ENCODE measurements around the gene TMEM14A. TPM values are rescaled to one million over a fixed set of nuclear protein-coding genes. Genes with fewer than 3 reads are reported as not detected.
"Not testable (repeated sequence)": the region's sequence is repeated elsewhere in the genome, so short reads cannot be mapped to it uniquely, and the experiment has no call there.

Gene TMEM14A
- polyA plus RNA-seq, 1 donor, result 42.1 TPM

DNA sequence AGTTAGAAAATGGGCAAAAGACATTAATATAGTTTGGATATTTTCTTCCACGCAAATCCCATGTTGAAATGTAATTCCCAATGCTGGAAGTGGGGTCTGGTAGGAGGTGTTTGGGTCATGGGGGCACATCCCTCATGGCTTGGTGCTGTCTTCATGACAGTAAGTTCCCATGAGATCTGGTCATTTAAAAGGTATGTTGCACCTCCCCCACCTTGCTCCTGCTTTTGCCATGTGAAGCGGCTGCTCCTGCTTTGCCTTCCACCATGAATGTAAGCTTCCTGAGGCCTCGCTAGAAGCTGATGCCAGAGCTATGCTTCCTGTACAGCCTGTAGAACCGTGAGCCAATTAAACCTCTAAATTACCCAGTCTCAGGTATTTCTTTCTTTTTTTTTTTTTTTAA is 16.3 kb upstream of the TMEM14A start:
- no peak for DNase-seq

DNA sequence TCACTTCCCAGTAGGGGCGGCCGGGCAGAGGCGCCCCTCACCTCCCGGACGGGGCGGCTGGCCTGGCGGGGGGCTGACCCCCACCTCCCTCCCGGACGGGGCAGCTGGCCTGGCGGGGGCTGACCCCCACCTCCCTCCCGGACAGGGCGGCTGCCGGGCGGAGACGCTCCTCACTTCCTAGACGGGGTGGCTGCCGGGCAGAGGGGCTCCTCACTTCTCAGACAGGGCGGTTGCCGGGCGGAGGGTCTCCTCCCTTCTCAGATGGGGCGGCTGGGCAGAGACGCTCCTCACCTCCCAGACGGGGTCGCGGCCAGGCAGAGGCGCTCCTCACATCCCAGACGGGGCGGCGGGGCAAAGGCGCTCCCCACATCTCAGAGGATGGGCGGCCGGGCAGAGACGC is 15.0 kb upstream of the TMEM14A start:
- DNase-seq, result not testable (repeated sequence)

DNA sequence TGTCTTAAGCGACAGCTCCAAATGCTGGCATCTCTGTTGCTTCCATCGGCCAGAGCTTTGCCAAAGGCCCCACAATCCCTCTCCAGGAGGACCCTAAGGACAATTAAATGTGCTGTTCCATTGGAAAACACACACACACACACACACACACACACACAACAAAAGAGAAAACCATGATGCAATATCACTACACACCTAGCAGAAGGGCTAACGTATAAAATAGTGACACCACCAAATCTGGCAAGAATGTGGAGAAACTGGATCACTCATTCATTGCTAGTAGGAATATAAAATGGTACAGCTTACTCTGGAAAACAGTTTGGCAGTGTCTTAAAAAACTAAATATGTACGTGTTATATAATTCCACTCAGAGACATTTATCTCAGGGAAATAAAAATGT is 13.0 kb upstream of the TMEM14A start:
- DNase-seq, result no peak

DNA sequence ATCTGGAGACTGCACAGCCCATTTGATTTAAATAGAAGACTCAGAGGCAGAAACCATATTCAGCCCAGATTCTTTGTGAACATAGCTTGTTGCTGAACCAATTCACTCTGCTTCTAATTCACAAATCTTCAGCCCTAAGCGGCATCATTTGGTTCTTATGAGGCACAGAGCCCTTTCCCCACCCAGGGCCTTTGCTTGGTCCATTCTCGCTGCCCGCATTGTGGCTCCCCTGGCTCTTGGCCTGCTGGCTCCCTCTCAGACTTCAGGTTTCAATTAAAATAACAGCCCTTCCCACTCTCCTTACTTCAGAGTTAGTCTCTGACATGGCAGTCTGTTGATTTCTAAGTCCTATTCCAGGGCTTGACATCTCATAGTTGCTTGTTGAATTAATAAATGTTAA is 9.4 kb upstream of the TMEM14A start:
- DNase-seq, result no peak

DNA sequence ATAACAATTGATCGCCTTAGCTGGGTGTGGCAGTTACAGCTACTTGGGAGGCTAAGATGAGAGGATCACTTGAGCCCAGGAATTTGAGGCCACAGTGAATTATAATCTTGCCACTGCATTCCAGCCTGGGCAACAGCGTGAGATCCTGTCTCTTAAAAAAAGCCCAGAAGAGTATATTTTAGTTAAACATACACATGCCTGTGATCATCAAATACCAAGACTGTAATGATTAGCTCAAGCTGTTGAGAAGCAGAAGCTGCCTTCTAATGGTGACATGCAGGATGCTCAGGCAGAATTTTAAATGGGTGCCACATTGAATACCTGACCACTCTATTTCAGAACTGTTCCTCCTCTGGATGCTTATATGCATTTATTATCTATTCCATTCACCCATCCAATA is 8.9 kb upstream of the TMEM14A start:
- no peak for DNase-seq

DNA sequence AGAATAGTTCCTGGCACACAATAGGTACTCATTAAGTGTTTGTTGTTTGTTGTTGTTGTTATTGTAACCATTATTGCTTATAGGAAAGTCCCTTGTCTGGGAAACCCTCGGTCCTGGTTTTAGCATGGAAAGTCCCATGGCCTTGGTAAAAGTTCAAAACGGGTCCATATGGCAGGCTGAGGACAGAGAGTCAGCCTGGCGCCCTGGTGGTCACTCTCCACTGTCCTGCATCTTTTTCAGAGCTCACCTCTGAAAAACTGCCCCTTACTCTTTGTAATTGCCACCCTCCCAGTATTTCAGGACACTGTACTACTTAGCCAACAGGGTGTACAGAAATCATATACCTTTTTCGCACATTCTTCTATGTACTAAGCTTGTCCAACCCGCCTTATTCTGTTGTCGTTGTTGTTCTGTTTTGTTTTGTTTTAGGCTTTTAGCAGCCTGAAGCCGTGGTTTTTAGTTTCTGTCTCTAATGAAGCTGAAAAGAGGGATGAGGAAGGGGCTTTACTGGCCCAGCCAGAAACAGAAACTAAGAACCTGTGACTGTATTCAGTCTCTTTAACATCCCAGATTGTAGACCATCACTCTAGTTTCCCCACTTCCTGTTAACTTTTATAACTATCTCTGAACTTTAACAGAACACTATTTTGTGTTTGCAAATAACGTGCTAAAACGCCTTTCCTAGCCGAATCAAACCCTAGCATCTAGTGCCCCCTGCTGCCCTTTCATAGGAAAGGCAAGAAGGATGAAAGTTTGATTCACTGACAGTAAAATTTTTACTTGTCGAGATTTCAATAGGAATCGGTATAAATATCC is 7.6 kb upstream of the TMEM14A start:
- peak; percentile 86 for DNase-seq

DNA sequence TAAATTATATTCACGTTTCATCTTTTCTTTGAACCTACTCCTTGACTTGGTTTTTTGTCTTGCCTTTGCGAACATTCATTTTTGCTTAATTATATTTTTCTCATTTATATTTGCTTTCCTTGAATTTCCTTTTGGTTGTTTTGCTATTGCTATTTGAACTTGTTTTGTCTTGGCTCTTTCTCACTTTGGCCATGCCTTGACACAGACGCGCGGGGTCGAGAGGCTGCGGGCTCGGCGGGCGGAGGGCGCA is 7.1 kb upstream of the TMEM14A start:
- DNase-seq, result no peak

DNA sequence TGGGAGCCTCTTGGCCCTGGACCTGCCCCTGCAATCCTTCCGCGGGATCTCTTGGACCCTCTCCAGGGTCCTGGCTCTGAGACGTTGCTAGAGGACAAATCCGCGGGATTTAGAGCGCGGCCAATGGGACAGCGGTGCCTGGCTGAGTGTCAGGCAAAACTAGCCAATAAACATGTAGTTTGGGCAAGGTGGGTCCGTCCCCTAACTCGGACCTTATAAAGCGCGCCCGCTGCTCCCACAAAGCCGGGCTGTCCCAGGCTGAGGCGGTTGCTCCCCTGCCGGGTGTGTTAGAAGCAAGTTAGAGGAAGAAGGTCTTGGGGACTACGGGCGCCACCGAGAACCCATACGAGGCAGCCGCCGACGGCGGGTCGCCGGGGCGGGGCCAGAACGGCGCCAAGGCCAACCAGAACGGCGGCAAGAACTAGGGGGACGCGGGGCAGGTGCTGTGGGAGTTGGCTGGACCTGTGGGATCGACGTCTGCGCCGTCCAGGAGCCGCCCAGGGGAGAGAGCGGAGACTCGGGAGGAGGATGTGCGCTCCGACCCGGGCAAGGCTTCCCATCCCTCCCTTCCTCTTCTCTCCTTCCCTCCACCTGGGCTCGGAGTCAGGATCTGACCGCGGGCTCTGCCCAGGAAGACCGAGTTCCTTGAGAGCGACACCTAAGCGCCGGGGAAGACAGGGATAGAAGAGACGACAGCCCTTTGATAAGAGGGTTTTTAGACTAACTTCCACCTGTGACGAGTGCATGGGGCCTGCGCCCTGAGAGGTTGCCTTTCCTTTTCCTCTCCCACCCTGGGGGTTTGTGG is 6.5 kb upstream of the TMEM14A start:
- DNase-seq, result peak; percentile 94

DNA sequence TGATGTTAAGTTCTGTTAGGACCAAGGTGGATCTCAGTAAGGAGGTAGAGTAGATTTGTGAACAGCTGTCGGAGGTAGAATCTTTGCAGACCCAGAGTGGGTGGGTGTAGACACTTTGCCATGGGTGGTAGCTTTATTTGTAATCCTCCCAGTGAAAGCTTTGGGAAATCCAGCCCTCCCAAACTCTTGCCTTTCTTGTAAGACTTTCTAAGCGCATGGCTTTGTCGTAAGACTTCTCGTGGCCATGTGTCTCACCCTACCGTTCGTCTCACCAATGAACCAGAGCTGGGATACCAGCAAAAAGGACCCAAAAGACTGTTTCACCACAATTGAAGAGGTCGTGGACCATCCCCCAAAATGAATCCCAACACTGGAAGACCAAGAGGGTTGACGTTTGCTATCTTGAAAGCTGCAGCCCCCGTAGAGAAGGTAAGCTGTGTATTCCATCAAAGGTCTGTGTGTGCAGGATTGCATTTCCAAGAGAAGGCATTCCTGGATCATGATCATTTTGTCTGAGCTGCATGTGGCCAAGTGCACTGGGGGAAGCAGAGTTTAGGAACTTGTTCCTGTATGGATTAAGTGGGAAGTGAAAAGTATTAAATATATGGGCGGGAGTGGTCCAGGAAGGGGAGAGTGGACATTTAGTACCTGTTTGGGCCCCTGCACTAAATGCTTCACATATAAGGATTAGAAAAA is 5.8 kb upstream of the TMEM14A start:
- DNase-seq, result no peak

DNA sequence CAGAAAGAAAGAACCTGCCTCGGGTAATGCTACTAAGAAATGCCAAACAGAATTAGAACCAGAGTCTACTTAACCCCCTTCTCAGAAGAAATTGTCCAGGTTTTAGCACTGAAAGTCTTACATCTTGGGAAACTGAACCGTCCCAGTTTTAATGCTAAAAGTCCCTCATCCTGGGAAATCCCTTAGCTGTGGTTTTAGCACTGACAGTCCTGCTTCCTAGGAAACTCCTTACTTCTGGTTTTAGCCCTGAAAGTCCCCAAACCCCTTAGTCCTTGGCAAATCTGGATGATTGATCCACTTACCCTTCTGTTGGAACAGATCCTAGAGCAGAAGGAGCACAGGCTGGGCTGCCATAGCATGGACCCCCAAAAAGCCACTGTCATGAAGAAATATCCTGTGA is 4.8 kb upstream of the TMEM14A start:
- no peak for DNase-seq

DNA sequence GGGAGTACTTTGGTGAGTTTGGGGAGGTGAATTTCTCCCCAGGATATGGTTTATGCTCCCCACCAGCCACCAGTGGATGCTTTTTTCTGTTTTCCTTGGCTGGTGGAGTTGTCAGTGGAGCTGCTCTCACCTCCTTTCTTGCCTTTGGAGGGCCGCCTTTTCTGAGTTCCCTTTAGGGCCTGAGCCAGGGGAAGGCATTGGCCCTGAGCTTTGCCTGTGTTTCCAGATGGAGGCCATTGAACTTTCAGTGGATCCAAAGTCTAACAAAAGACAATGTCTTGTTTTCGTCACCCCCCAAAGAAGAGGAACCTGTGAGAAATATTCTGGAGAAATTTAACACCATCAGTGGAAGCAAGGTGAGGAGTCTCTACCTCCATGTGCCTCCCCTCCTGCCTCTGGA is 4.4 kb upstream of the TMEM14A start:
- DNase-seq, result no peak

DNA sequence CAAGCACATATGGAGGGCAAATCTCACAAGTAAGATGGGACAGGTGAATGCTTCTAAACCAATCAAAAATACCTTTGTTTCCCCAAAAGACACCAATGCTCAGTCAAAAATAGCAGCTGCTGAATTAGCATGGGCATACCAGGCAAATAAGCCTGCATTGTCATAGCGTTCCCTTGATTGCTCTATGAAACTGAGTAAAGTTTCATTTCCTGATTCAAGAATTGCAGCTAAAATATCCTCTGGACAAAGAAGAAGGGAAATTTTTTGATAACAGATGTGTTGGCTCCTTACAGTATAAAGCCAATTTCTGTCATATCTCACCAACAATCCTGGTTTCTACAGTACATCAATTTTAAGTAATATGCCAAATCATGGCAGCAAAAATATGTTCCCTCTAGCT is 3.3 kb upstream of the TMEM14A start:
- no peak for DNase-seq

DNA sequence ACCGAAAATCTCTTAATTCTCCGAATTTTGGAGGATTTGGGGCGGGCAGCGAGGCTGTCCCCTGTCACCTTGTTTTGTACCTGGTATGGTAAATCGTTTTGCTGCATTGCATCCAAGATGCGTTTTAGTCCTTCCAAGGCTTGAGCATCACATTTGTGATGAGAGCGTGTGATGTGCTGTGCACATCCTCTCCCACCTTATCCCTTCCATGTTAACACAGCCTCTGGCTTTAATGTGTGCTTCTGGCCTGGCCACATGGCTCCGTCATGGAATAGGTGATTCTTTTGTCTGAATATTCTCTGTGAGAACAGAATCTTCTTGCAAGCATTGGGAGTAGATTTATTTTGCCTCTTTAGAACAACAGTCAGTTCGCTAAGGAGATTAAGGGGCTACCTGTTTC is 763 bp downstream of the TMEM14A start:
- no peak for DNase-seq

DNA sequence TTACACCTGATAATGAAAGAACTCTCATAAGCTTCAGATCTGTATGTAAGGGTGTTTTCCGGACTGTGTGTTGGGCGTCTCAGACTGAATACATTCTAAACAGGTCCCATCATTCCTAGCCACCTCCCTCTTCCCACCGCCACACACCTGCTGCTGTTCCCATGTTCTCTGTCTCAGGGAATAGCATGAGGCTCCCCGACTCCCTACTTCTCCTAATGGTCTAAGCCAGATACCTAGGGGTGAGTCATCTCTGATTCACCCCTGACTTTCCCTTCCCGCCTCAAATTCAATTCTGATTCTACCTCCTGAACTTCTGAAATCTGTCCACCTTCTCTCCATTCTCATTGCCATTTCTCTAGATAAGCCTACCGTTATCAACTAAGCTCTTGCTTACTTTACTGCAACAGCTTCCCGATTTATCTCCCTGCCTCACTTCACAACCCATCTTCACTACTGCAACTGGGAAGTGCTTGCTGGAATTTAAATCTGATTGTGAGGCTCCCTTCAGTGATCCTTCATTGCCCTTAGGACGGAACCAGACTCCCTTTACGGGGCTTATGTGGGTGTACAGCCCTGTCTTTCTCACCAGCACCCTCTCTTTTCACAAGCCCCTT is 1.6 kb downstream of the TMEM14A start:
- no peak for DNase-seq

DNA sequence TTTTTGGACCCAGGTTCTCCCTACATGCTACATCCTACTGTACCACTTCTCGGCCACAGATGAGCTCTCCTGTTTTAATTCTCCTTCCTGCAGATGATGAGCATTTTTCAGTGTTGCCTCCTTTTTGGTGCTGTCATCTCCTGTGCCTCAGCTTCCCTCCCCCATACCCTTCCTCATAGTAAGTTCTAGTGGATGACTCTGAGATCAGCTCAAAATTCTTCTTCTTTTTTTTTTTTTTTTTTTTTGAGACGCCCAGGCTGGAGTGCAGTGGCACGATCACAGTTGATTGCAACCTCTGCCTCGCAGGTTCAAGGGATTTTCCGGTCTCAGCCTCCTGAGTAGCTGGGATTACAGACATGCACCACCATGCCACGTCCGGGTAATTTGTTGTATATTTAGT is 3.8 kb downstream of the TMEM14A start:
- no peak for DNase-seq

DNA sequence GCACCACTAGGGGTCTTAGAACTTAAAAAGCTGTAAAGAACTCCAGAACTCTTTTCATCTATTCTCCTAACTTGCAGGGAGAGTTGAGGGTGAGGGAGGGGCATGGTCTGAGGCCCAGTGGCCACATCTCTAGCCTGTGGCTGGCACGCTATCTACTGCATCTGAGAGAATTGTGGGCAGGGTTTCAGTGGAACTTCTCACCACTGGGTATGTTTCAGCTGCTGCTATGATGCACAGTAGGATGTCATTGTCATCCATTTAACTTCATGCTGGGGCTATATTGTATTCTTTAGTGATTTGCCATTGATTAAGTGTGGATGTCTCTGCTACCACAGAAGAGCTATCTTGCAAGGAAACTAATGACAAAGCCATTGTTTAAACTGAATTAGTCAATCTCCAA is 4.5 kb downstream of the TMEM14A start:
- no peak for DNase-seq

DNA sequence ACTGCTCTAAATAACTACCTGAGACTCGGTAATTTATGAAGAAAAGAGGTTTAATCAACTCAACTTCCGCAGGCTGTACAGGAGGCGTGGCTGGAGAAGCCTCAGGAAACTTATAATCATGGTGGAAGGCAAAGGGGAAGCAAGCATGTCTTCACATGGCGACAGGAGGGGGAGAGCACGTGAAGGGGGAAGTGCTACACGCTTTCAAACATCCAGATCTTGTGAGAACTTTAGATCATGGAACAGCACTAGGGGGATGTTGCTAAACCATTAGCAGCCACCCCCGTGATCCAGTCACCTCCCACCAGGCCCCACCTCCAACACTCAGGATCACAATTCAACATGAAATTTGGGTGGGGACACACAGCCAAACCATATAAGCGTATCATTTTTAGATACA is 5.7 kb downstream of the TMEM14A start:
- DNase-seq, result not testable (repeated sequence)

DNA sequence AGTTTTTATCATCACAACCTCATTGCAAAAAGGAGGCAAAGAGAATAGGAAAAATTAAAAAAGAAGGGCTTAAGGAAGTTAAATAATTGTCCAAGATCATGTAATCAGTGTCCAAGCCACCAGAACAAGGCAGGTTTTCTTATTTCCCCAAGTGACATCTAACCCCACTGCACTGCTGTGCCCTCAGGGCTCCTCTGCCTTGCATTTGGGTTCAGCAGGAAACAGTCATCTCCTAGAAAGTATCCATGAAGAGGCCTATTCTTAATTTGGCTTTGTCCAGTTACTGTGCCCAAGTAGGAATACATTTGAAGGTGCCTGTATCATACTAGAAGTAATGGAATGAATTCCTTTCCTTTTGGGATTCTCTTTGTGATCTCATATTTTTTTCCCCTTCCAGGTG is 10.5 kb downstream of the TMEM14A start:
- no peak for DNase-seq

DNA sequence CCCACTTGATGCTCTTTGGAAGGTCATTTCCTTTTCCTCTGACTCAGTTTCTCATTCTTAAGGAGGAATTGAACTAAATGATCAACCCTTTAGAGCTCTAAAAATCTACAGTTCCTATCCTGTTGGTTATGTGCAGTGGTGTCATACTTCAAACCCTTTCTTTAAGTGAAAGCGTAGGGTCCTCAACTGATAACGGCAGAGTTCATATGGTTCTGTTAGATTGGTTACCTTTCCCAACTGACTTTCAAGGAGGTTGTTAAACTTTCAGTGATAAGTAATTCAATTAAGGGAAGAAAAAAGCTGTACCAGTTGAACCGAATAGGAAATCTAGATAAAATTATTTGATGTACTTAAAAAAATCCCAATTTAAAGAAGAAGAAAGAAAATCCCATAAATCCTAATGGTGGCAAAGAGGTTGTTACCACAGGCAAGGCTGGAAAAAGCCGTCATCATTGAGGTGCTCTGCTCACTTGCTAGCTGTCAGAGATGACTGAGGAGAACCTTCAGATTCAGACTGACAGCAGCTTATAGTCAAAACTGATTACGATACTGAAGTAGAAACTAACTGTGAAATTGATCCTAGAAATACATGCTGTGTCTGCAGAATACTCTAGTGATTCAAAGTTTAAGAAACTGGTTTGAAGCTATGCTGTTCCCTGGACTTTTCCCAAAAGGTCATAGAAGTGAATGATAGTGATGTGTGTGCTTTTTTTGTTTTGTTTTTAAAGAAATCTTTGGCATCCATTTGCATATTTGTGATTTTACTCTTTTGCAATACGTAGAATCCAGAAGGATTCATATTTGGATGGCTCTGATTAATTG is 16.2 kb downstream of the TMEM14A start:
- no peak for DNase-seq

DNA sequence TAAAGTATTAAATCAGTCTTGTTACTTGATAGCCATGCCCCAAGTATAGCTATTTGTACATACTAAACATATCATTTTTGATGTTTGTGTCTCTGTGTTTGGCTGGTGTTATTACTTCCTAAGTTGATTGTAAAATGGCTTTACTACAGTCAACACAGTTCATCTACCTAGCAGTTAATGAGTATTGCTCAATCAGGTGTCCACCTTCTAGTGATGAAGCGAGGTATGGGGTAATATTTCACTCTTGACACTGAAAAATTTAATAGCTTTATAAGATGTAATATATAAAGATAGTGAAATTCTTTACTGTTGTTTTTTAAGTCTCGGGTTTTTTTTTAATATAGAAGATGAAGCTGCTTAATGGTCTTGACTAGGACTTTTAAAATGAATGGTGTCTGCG is 18.9 kb downstream of the TMEM14A start:
- DNase-seq, result no peak

DNA sequence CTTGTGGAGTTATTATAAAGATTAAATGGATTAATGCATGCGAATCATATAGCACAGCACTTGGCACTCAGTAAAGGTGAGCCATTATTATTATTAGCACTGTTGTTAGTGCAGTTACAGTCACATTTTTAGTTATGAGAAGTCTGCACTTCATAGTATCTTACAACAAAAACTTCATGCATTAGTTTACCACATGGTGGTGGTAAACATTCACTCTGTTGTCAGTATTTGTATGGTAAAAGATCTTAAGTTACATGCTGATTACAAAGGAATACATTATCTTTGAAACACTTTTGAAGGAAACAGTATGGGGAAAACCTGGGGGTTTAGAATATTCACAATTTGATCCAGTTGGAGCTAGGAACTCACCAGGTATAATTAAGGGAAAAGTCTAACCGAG is 20.8 kb downstream of the TMEM14A start:
- no peak for DNase-seq

DNA sequence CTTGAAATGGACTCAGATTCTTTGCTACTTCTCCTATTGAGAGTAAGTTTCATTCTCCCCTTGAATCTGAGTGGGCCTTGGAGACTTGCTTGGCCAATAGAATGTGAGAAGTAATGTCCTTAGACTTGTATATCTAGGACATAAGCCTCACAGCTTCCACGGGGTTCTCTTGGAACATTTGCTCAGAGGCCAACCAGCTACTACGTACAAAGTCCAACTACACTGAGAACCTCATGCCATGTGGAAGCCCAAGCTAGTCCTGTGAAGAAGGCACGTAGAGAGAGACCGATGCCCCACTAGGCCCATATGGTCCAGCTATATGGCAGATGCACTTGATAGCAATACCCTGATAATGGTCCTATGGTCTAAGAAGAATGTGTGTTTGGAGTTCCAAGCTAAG is 22.9 kb downstream of the TMEM14A start:
- DNase-seq, result no peak

Measured in left kidney (tissue), 2 donors.